ENCODE measurements around the gene STK40.

STK40 gene

GRCh38 chr1:36343651-36344394 lies 41.9 kb downstream of the STK40 start:
- no peak for DNase-seq

- DNase-seq = peak; percentile 79
These were observed 43.1 kb downstream of the STK40 start for GRCh38 chr1:36342426-36343185.

GRCh38 chr1:36341626-36342320 lies 44.0 kb downstream of the STK40 start:
- no peak for DNase-seq

- no peak for DNase-seq
These were observed 46.1 kb downstream of the STK40 start for GRCh38 chr1:36339615-36340014.

GRCh38 chr1:36339215-36339614 lies 46.5 kb downstream of the STK40 start:
- DNase-seq = no peak

GRCh38 chr1:36337830-36338229 lies 47.9 kb downstream of the STK40 start:
- DNase-seq = no peak

GRCh38 chr1:36330940-36331339 lies 54.8 kb downstream of the STK40 start:
- no peak for DNase-seq

GRCh38 chr1:36329817-36330216 lies 55.9 kb downstream of the STK40 start:
- no peak for DNase-seq

- no peak for DNase-seq
These were observed 57.0 kb downstream of the STK40 start for GRCh38 chr1:36328713-36329112.

GRCh38 chr1:36328088-36328480 lies 57.6 kb downstream of the STK40 start:
- no peak for DNase-seq

GRCh38 chr1:36327421-36328087 lies 58.2 kb downstream of the STK40 start:
- peak; percentile 40 for DNase-seq

- DNase-seq = no peak
These were observed 59.2 kb downstream of the STK40 start for GRCh38 chr1:36326499-36326898.

GRCh38 chr1:36324353-36324703 lies 61.4 kb downstream of the STK40 start:
- no peak for DNase-seq

GRCh38 chr1:36323636-36324352 lies 61.9 kb downstream of the STK40 start, which contains the start of gene EVA1B:
Gene EVA1B, minus strand, starts transcription at chr1:36323645. Its CDS starts 608 bp downstream, at chr1:36323037.
- peak; percentile 78 for DNase-seq

- DNase-seq = peak; percentile 66
These were observed 62.7 kb downstream of the STK40 start for GRCh38 chr1:36322786-36323635.

GRCh38 chr1:36322041-36322785 lies 63.5 kb downstream of the STK40 start:
- DNase-seq = peak; percentile 51

- peak; percentile 95 for DNase-seq
These were observed 64.4 kb downstream of the STK40 start for GRCh38 chr1:36321119-36321951.

GRCh38 chr1:36320767-36321118 lies 65.0 kb downstream of the STK40 start:
- no peak for DNase-seq

GRCh38 chr1:36320291-36320761 lies 65.4 kb downstream of the STK40 start:
- no peak for DNase-seq

GRCh38 chr1:36309397-36309796 lies 76.3 kb downstream of the STK40 start:
- DNase-seq = no peak
